Adrenal gland (tissue), 12 donors: ENCODE data around the gene ZNF581. TPM values are rescaled to one million over a fixed set of nuclear protein-coding genes. Genes with fewer than 3 reads are reported as not detected.

ENCODE experiments used
- DNase-seq, 7 donors: peaks; one replicate each; pipeline ENCODE4 v3.0.0-alpha.2; 2019 to 2020
- H3K27ac ChIP-seq, 5 donors: fragments of 200-600 bp; sonication (generic) in 4 of 5; 1 replicate in 3 of 5; 2 replicates in 2 of 5; pipeline versions ENCODE4 v1.5.1 to v1.8.0; 2016 to 2020; ENCODE audit warnings: mild to moderate bottlenecking in 1 of 5
- H3K27me3 ChIP-seq: fragments of 200-600 bp; 2 replicates; pipeline ENCODE4 v1.8.0; 2021
- H3K36me3 ChIP-seq, 2 donors: fragments of 200-600 bp; replicated peaks in 1 of 2; 1 replicate in 1 of 2; 2 replicates in 1 of 2; pipeline versions ENCODE4 v1.5.1 to v1.8.0; 2018 to 2022
- H3K4me1 ChIP-seq, 2 donors: fragments of 200-600 bp; replicated peaks in 1 of 2; 1 replicate in 1 of 2; 2 replicates in 1 of 2; pipeline versions ENCODE4 v1.5.1 to v1.8.0; 2018 to 2021
- H3K4me3 ChIP-seq, 4 donors: fragments of 200-600 bp; sonication (generic) in 3 of 4; one replicate each; pipeline ENCODE4 v1.5.1; 2016 to 2018
- H3K9me3 ChIP-seq, 3 donors: fragments of 200-600 bp; sonication (generic) in 1 of 3; replicated peaks in 1 of 3; 1 replicate in 2 of 3; 2 replicates in 1 of 3; pipeline versions ENCODE4 v1.5.1 to v1.8.0; 2016 to 2021
- POLR2A ChIP-seq, 2 donors: fragments of 450-650 bp; IDR thresholded peaks; one replicate each; pipeline ENCODE4 v1.6.1; 2017; ENCODE audit warnings: antibody characterized with exemption in 2 of 2, mild to moderate bottlenecking in 2 of 2, moderate library complexity in 1 of 2
- WGBS, 4 donors: extraction: QIAGEN DNeasy Blood & Tissue Kit in 2 of 4; methylation state at CpG; one replicate each; pipeline versions ENCODE4 v1.1.5 to v1.1.7; 2013 to 2017; 5-methylcytosine and 5-hydroxymethylcytosine counted together
- intact Hi-C, 2 donors: fragments of 100-400 bp; cut with DNase I; formaldehyde crosslinking; loops; one replicate each; pipeline versions ENCODE4 v1.14.1 to v1.15.0; 2022 to 2023
- polyA plus RNA-seq, 3 donors: library from polyadenylated mRNA; stranded (reverse); fragments of 200-250 nt in 2 of 3; fragments of 350-450 nt in 1 of 3; fragmentation: Illumina TruSeq in 1 of 3; extraction: RNeasy Lipid Tissue Mini Kit (QIAGEN cat#74804) in 1 of 3; gene quantifications; one replicate each; pipeline ENCODE4 v1.2.3, GENCODE V29; 2013 to 2014
- total RNA-seq, 9 donors: library from RNA; depleted of rRNA in 4 of 9; stranded (reverse); fragments of >200 nt in 4 of 9; fragments of 120-200 nt in 1 of 9; fragmentation: NEBNext Ultra II Directional in 1 of 9; extraction: Animal tissue kit (Norgen Biotek cat#: 25700) in 1 of 9; gene quantifications; one replicate each; pipeline versions ENCODE4 v1.1.0 to v1.2.4, GENCODE V29; 2013 to 2023
- TF ChIP-seq, protein P1 (sequence below), 6 experiments: fragments of 450-650 bp in 4 of 6; fragments of 200-600 bp in 2 of 6; sonication (generic) in 1 of 6; IDR thresholded peaks; 1 replicate in 5 of 6; 2 replicates in 1 of 6; pipeline versions ENCODE4 v1.5.1 to v1.8.0; 2016 to 2021; ENCODE audit warnings: antibody characterized with exemption in 6 of 6, mild to moderate bottlenecking in 2 of 6, moderate library complexity in 1 of 6
- donor health status: healthy with polysubstance abuse.
- donor health status: Bipolar disorder and iron deficiency.
- donor health status: DM: yes; HTN: yes; CAD: no.
- donor health status: DM: no; HTN: no; CAD: no.
- donor health status: DM: no; HTN: no; CAD: no.
- donor health status: DM: yes; HTN: yes; CAD: no.

Gene ZNF581
- total and polyA plus RNA-seq, 12 donors = 8.7 to 55.7 (median 22.7) TPM

DNA sequence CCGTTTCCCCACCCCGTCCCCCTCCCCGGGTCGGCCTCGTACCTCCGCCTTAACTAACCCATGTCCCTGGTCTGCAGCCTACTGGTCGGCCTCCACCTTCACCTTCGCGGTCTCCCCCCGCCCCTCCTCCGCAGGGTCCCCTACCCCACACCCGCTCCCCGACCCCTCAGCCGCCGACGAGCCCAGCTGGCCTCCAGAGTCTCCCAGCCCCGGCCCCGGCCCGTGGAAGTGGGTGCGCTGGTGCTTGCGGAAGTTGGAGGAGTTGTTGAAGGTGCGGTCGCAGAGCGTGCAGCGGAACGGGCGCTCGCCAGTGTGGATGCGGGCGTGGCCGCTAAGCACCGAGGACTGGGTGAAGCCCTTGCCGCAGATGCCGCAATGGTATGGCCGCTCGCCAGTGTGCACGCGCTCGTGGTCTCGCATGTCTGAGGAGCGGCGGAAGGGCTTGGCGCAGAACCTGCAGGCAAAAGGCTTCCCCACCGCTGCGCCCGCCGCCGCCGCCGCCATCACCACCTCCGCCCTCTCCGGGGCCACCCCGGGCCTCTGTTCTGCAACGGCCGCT is 21.7 kb upstream of the ZNF581 start:
- TF ChIP-seq, protein P1, sequence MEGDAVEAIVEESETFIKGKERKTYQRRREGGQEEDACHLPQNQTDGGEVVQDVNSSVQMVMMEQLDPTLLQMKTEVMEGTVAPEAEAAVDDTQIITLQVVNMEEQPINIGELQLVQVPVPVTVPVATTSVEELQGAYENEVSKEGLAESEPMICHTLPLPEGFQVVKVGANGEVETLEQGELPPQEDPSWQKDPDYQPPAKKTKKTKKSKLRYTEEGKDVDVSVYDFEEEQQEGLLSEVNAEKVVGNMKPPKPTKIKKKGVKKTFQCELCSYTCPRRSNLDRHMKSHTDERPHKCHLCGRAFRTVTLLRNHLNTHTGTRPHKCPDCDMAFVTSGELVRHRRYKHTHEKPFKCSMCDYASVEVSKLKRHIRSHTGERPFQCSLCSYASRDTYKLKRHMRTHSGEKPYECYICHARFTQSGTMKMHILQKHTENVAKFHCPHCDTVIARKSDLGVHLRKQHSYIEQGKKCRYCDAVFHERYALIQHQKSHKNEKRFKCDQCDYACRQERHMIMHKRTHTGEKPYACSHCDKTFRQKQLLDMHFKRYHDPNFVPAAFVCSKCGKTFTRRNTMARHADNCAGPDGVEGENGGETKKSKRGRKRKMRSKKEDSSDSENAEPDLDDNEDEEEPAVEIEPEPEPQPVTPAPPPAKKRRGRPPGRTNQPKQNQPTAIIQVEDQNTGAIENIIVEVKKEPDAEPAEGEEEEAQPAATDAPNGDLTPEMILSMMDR (IDR thresholded peaks at IDR 0.05) = no peak
- TF ChIP-seq POLR2A (IDR thresholded peaks at IDR 0.05) = no peak
- intact Hi-C loops = no loop called here
- 94 to 97% (median 95%) methylated on average over 24 to 55 of the region's 55 CpGs for WGBS, 4 donors
- Histone ChIP-seq H3K4me3 (no peak overlapping the region), H3K9me3 (no peaks in the 10 kb centered on the region), H3K4me1 (peaks cover 0 to 28% of the 10 kb centered on the region in 2 donors), H3K27ac (no peak overlapping the region), H3K27me3 (no peaks in the 10 kb centered on the region), H3K36me3 (peaks cover 0 to 21% of the 10 kb centered on the region in 2 donors)
- DNase-seq = peak in 4 of 7 donors; percentile 19 to 48 (median 38)

- WGBS, 4 donors = 57 to 81% (median 78%) methylated on average over 13 to 40 of the region's 40 CpGs
- H3K36me3 ChIP-seq = peaks cover 0 to 17% of the 10 kb centered on the region in 2 donors
- peak overlapping the region in 3 of 5 donors; percentile 1 to 51 (median 18) for H3K27ac ChIP-seq
- no peak overlapping the region for H3K4me3 ChIP-seq
- H3K9me3 ChIP-seq = no peaks in the 10 kb centered on the region
- peaks cover 0 to 28% of the 10 kb centered on the region in 2 donors for H3K4me1 ChIP-seq
- no peaks in the 10 kb centered on the region for H3K27me3 ChIP-seq
- TF ChIP-seq POLR2A (IDR thresholded peaks at IDR 0.05) = no peak
- TF ChIP-seq, protein P1 (IDR thresholded peaks at IDR 0.05) = no peak
- peak; percentile 38 to 69 (median 57) for DNase-seq
- intact Hi-C loops = no loop called here
Observed at GRCh38 chr19:55622242-55622969, 21.0 kb upstream of the ZNF581 start.

DNA sequence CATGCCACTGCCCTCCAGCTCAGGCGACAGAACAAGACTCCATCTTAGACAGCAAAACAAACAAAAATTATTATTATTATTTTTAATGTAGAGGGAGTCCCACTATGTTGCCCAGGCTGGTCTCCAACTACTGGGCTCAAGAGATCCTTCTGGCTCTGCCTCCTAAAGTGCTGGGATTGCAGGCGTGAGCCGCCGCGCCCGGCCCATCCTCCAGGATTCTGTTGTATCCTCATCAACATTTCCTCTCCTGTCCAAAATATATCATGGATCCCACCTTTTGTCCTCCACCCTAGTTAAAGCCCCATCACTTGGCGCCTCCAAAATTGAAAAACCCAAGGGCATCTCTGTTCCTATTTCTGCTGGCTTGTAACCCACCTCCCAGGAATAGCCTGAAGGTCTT is 20.3 kb upstream of the ZNF581 start:
- intact Hi-C loops = no loop called here
- Histone ChIP-seq H3K4me1 (peaks cover 0 to 28% of the 10 kb centered on the region in 2 donors), H3K9me3 (no peaks in the 10 kb centered on the region), H3K27ac (peak overlapping the region in 3 of 5 donors; percentile 1 to 98 (median 18)), H3K4me3 (no peak overlapping the region), H3K27me3 (no peaks in the 10 kb centered on the region), H3K36me3 (peaks cover 0 to 12% of the 10 kb centered on the region in 2 donors)
- TF ChIP-seq, protein P1 (IDR thresholded peaks at IDR 0.05) = no peak
- TF ChIP-seq POLR2A (IDR thresholded peaks at IDR 0.05) = no peak
- peak in 1 of 7 donors; percentile 53 for DNase-seq
- WGBS, 4 donors = 91 to 96% (median 94%) methylated on average over 7 of the region's 7 CpGs

DNA sequence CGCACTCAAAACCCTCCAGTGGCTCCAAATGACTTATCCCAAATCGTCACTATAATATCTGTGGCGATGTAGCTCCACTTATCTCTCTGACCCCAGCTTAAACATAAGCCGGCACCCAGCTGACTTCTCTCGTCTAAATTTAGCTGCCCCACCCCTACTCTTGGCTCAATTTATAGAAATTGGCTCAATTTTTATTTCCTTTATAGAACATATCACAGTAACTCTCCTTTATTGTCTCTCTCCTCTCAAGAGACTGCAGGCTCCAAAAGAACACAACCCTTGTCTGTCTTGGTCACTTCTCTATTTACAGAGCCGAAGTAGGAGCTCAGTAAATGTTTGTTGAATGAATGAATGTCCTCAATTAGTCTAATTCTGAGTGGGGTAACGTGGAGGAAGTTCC is 19.9 kb upstream of the ZNF581 start:
- intact Hi-C loops = no loop called here
- peak overlapping the region; percentile 27 to 98 (median 92) for H3K27ac ChIP-seq

More for the DNA sequence above, 19.9 kb upstream of the ZNF581 start:
- DNase-seq = no peak
- TF ChIP-seq POLR2A (IDR thresholded peaks at IDR 0.05) = no peak
- TF ChIP-seq, protein P1 (IDR thresholded peaks at IDR 0.05) = no peak
- H3K36me3 ChIP-seq = peaks cover 0 to 12% of the 10 kb centered on the region in 2 donors
- H3K4me1 ChIP-seq = peaks cover 0 to 28% of the 10 kb centered on the region in 2 donors
- whole genome bisulfite sequencing, 4 donors = 61 to 69% (median 67%) methylated on average over 7 of the region's 7 CpGs
- no peaks in the 10 kb centered on the region for H3K9me3 ChIP-seq
- no peaks in the 10 kb centered on the region for H3K27me3 ChIP-seq
- H3K4me3 ChIP-seq = peak overlapping the region in 1 of 4 donors; percentile 64
